ENCODE measurements around the gene MYH7B.

The MYH7B gene

DNA sequence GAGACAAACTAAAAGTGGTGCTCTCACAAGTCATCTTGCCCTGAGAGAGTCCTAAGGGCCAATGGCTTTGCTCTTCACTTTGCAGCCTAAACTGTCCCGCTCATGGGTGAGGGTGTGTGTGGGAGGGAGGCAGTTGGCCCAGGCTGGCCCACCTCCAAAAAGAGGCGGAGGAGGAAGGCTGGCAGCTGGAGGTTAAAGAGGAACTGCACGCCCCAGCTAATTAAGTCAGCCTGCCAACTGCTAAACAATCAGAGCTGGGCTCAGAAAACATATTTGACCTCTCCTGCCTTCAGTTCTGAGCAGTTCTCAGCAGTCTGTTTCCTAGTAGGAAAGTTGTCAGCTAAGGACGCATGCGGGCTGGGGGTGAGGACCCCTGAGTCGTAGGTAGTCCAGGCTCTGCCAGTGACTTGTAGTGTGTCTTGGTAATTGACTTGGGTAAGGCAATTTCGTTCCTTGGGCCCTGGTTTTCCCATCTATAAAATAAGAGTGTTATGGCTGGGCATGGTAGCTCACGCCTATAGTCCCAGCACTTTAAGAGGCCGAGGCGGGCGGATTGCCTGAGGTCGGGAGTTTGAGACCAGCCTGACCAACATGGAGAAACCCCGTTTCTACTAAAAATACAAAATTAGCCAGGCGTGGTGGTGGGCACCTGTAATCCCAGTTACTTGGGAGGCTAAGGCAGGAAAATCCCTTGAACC, 17.1 kb upstream of the MYH7B start:
- TF ChIP-seq, protein P1, sequence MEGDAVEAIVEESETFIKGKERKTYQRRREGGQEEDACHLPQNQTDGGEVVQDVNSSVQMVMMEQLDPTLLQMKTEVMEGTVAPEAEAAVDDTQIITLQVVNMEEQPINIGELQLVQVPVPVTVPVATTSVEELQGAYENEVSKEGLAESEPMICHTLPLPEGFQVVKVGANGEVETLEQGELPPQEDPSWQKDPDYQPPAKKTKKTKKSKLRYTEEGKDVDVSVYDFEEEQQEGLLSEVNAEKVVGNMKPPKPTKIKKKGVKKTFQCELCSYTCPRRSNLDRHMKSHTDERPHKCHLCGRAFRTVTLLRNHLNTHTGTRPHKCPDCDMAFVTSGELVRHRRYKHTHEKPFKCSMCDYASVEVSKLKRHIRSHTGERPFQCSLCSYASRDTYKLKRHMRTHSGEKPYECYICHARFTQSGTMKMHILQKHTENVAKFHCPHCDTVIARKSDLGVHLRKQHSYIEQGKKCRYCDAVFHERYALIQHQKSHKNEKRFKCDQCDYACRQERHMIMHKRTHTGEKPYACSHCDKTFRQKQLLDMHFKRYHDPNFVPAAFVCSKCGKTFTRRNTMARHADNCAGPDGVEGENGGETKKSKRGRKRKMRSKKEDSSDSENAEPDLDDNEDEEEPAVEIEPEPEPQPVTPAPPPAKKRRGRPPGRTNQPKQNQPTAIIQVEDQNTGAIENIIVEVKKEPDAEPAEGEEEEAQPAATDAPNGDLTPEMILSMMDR (IDR thresholded peaks at IDR 0.05) = no peak

DNA sequence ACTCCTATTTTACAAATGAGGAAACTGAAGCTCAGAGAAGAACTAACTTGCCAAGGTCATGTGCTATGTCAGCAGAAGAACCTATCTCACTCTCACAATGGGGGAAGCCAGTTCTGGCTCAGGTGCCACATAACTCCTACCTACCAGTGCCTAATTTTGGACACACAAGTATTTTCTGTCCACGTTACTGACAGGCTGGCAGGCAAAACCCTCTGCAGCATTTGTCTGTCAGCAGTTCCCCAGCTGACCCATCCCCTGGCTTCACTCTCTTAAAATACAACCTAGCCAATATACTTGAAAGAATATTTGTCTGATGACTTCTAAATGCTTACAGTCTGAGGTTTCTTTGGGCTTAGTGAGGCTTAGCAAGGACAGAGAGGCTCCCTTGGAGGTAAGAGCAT, 15.6 kb upstream of the MYH7B start:
- TF ChIP-seq, protein P1 (IDR thresholded peaks at IDR 0.05) = no peak

DNA sequence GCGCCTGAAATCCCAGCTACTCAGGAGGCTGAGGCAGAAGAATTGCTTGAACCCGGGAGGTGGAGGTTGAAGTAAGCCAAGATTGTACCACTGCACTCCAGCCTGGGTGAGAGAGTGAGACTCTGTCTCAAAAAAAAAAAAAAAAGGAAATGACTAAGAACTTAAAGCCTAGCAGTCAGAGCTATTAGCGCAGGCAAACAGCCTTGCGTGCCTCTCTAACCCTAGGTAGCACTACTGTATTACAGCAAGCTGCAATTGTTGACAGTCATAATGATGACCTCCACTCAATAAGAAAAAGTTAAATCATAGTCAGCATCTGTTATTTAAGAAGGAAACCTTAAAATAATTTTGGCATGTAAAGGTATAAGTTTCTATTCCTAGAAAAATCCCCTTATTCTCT, 14.4 kb upstream of the MYH7B start:
- TF ChIP-seq, protein P1 (IDR thresholded peaks at IDR 0.05) = no peak

DNA sequence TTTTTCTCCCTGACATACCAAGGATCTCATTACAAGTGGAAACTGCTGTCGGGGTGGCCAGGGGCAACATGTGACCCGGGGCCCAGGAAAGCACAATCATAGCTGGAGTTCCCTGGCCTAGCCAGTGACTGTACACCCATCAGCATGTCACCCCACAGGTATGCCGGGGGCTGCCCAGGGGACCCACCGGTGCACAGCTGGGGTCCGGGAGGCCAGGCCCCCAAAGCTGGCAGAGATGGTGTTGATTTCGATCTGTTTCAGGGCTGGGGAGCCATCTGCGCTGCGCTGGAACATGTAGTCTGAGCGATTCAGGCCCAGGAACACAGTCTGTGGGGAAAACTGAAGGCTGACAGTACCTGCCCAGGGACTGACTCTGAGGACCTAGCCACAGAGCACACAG, 13.4 kb upstream of the MYH7B start:
- TF ChIP-seq, protein P1 (IDR thresholded peaks at IDR 0.05) = no peak

DNA sequence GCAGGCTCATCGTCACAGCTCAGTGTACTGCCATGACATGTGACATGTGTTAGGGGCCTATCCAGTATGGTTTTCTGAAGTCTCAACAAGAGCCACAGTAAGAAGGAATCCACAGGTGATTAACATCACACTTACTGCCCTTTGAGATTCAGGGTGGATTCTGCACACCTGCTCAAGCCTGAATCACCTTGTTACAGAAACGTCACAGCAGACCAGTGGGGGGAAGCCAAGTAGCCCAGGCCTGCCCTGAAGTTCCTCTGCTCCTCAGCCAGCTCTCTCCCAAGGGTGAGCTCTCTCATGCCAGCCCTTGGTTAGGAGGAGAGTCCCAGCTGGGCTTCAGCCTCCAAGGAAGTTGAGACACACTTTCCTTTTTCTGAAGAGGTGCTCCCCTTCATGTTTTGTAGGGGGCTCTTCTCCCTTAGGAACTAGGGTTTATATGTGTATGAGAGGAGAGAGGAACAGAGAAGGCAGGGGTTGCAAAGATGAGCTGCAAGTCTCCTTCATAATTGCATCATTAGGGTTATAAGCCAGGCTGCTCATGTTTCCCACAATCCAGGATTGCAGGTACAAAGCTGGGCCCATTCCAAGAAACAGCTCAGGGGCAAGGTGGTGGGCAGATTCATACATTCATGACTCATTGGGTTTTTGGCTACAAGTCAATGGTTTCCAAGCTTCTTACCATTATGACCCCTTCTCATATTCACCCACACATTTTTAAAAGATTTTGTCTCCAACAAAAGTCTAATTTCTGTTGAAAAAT, 11.7 kb upstream of the MYH7B start:
- TF ChIP-seq, protein P1 (IDR thresholded peaks at IDR 0.05) = no peak

DNA sequence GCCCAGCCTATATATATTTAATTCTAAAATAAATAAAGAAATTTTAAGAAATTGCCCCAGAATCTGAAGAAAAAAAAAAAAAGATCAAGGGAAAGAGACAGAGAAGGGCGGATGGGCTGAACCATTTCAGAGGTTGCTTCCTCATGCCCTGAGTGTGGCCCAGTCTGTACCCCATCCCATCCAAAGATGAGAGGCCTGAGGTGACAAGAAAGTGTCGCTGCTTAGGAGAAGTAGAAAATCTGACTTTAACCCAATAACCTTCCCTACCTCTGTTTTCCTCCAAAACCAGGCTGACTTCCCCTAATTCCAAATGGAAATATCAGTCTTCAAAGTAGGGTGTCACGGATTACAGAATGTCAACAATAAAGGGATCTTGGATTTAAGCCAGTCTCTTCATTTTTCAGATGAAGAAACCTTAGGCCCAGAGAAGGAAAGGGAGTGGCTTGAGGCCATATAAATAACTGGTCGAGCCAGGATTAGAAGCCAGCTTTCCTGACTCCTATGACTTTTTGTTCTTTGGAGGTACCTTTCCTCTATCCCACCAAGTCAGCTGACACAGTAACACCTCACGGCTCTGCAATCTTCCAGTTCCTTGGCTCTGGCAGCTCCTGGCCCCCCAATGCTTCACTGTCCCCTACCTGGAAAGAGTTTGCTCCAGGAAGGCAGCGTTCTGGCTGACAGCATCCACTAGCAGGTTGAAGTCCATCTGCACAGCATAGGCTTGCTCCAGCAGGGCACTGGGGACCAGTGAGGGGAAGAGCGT, 10.2 kb upstream of the MYH7B start:
- TF ChIP-seq, protein P1 (IDR thresholded peaks at IDR 0.05) = no peak

DNA sequence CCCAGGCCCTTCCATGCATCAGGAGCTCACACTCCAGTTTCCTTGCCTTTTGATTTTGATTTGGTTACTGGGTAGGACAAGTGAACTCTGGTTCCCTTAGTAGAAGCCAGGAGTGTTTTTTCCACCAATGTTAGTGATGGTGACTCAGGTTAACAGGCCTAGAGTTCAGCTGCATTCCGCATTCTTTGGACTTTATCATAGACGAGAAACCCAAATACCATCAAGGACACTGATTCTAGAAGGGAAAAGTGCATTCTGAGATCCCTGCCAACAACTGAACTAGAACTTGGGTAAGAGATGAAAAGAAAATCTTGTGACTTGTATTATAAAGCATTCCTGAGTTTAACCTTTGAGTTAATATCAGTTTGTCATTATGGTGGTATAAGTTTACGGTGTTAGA, 9.0 kb upstream of the MYH7B start:
- TF ChIP-seq, protein P1 (IDR thresholded peaks at IDR 0.05) = no peak
